GM12873 (cell line): ENCODE results near the gene LMTK2.

Experiments used
- CTCF ChIP-seq: IDR thresholded peaks from 2 replicates; pipeline ENCODE4 v1.5.1; 2012; ENCODE audit warnings: low read depth, mild to moderate bottlenecking, moderate library complexity, low read length, control low read depth; ENCODE audit not compliant: insufficient read depth; ENCODE audit errors: missing control alignments

LMTK2 gene

GRCh38 chr7:98238976-98239375, 132.3 kb downstream of the LMTK2 start:
- TF ChIP-seq CTCF, result no peak

DNA sequence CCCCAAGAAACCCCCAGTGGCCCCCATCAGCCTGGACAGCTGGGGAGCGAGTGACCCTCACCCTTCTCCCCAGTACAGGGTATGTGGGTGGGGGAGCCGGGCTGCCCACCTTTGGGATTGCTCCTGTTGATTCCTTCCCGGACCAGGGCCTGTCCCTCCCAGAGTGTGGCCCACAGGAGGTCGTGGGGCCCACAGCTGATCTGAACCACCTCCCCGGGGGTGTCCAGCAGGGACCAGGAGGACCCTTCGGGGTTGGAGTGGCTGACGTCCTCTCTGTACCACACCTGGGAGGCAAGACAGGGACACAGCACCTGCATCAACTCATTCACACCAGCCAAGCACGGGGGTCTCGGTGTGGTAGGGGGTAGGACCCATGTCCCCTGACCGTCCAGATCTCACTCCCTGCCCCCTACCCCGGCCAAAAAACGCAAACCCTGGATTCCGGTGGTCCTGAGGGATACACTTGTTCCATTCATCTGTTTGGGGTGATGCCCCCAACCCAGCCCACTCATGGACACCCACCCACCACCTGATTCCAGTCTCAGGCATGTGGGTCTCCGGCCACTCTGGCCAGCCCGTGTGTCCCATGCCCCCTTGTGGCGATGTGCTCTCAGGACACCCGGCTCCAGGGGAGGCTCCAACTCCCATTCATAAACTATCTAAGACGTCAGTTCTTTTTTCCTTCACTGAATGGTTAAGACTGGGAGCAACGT, 134.5 kb downstream of the LMTK2 start:
- TF ChIP-seq CTCF, result peak; percentile 83

DNA sequence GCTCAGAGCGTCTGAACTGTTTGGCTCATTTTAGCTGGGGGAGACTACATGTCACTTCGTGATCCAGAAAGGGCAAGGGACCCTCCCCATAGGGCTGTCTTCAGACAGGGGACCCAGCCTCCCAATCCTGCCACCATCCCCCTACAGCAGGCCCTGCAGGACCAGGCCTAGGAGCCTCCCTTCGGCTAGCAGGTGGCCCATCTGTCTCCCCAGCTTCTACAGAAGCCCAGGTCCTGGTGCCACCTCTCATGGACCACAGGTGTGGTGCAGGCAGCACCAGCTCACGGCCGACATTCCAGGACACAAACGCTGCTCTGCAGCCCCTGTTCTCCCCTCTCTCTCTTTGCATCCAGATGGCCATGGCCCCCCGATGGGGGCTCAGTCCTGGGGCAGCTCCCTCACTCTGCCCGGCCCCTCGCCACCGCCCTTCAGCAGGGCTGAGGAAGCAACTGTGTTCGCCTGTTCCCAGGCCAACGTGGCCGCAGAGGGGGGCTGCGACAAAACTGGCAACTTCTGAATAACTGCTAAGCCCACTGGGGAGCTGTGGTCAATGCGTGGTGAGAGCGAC, 135.1 kb downstream of the LMTK2 start:
- TF ChIP-seq CTCF, result no peak

DNA sequence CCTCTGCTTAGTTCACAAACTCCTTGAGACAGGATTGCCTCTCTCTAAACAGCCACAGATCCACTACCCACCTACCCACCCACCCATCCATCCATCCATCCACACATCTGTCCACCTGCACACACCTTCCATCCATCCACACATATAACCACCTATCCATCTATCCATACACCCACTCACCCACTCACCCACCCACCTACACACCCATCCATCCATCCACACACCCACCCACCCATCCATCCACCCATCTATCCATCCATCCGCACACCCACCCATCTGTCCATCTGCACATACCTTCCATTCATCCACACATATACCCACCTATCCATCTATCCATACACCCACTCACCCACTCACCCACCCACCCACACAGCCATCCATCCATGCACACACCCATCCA, 135.7 kb downstream of the LMTK2 start:
- TF ChIP-seq CTCF, result no peak

DNA sequence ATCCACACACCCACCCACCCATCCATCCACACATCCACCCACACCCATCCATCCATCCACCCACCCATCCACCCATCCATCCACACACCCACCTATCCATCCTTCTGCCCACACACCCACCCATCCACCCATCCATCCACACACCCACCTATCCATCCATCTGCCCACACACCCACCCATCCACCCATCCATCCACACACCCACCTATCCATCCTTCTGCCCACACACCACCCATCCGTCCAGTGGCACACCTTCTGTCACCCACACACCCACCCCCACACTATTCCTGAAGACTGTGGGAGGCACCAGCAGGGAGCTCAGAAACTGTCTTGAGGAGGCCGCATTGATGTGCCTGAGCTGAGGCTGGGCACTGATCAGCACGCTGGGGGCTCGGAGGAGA, 136.3 kb downstream of the LMTK2 start:
- TF ChIP-seq CTCF, result no peak

GRCh38 chr7:98244871-98245270, 138.2 kb downstream of the LMTK2 start:
- TF ChIP-seq CTCF, result no peak

GRCh38 chr7:98248156-98248555, 141.5 kb downstream of the LMTK2 start:
- no peak for TF ChIP-seq CTCF
